ENCODE data around the gene TMEM183A. TPM values are rescaled to one million over a fixed set of nuclear protein-coding genes. Genes with fewer than 3 reads are reported as not detected.
"Not testable (repeated sequence)": the region's sequence is repeated elsewhere in the genome, so short reads cannot be mapped to it uniquely, and the experiment has no call there.

Gene TMEM183A
- total RNA-seq, 8 experiments from 2014 or later: 33.6 to 124 (median 62.1) TPM

DNA sequence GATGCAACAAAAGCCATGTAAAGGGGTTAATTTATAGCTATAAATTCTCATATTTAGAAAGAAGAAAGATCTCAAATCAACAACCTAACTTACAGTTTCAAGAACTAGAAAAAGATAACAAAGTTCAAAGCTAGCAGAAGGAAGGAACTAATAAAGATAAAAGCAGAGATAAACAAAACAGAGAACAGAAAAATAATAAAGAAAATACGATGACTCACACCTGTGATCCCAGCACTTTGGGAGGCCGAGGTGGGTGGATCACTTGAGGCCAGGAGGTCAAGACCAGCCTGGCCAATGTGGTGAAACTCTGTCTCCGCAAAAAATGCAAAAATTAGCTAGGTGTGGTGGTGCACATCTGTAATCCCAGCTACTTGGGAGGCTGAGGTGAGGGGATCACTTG is 12.4 kb upstream of the TMEM183A start:
- 40 to 81% (median 64%) methylated on average over 2 to 3 of the region's 3 CpGs for WGBS, 10 experiments
- no peak overlapping the region for H3K4me3 ChIP-seq
- no peaks in the 10 kb centered on the region for H3K4me1 ChIP-seq (replicated peaks in 1 of 2)
- H3K27ac ChIP-seq: no peak overlapping the region
- ATAC-seq (replicated peaks in 6 of 8): no peak
- in situ Hi-C loops (cut with MboI; ENCODE audit: low pct_unique_long_range_greater_than_20kb in 2 of 9, low sequenced_read_pairs in 9 of 9, unreplicated experiment in 9 of 9): loop anchor here in 2 of 9 experiments (25.0 kb wide), 2 partner anchors 232 to 482 kb away; no protein-coding TSS in a partner anchor

- ATAC-seq (replicated peaks in 6 of 8): peak in 3 of 8 experiments; percentile 36 to 66 (median 54)
- Histone ChIP-seq H3K4me3 (no peak overlapping the region), H3K27ac (no peak overlapping the region), H3K4me1 (replicated peaks in 1 of 2) (no peaks in the 10 kb centered on the region)
- WGBS, 10 experiments: 30 to 91% (median 57%) methylated on average over 4 to 14 of the region's 14 CpGs
- in situ Hi-C loops (cut with MboI; ENCODE audit: low pct_unique_long_range_greater_than_20kb in 2 of 9, low sequenced_read_pairs in 9 of 9, unreplicated experiment in 9 of 9): loop anchor here in 2 of 9 experiments (25.0 kb wide), 2 partner anchors 237 to 487 kb away; no protein-coding TSS in a partner anchor
Observed at GRCh38 chr1:202998836-202999750, 8.1 kb upstream of the TMEM183A start.

DNA sequence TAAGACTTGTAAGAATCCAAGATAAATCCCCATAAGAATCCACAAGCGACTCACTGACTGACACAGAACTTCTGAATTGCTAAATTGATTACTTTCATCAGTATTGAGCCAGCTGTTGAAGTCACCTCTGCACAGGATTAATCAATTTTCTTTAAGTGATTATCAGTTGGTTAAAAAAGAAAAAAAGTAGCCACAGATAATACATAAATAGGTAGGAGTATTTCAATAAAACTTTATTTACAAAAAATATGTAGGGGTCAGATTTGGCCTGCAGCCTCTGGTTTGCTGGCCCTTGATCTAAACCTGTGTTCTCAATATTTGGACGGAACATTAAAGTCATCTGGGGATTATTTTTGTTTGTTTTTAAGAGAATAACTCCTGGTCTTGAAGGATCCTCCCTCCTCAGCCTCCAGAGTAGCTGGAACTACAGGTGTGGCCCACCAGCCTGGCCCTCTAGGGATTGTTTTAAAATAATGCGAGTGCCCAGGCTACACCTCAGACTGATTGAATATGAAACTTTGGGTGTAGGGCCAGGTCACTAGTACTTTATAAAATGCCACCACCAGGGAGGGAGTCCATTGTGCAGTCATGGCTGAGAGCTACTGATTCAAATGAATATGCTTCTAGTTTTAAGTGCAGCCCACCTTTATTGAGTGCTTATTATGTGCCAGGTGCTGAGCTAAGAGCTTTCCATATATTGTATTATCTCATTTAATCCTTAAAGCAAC is 6.8 kb upstream of the TMEM183A start:
- H3K4me3 ChIP-seq: no peak overlapping the region
- ATAC-seq (replicated peaks in 6 of 8): no peak
- H3K27ac ChIP-seq: no peak overlapping the region
- in situ Hi-C loops (cut with MboI; ENCODE audit: low pct_unique_long_range_greater_than_20kb in 2 of 9, low sequenced_read_pairs in 9 of 9, unreplicated experiment in 9 of 9): no loop called here
- 39 to 100% (median 77%) methylated on average over 1 to 3 of the region's 3 CpGs; no CpG with 5 or more reads in 2 of the 10 experiments for whole genome bisulfite sequencing, 10 experiments
- H3K4me1 ChIP-seq (replicated peaks in 1 of 2): no peaks in the 10 kb centered on the region

- no peak for ATAC-seq (replicated peaks in 6 of 8)
- 51 to 93% (median 84%) methylated on average over 3 to 9 of the region's 9 CpGs; no CpG with 5 or more reads in 1 of the 10 experiments for WGBS, 10 experiments
- Histone ChIP-seq H3K27ac (no peak overlapping the region), H3K4me1 (replicated peaks in 1 of 2) (peaks cover 0 to 3% of the 10 kb centered on the region in 2 donors), H3K4me3 (no peak overlapping the region)
- in situ Hi-C loops (cut with MboI; ENCODE audit: low pct_unique_long_range_greater_than_20kb in 2 of 9, low sequenced_read_pairs in 9 of 9, unreplicated experiment in 9 of 9): no loop called here
Observed at GRCh38 chr1:203001986-203002385, 5.2 kb upstream of the TMEM183A start.

GRCh38 chr1:203002951-203003350 is 4.2 kb upstream of the TMEM183A start:
- no peak overlapping the region for H3K27ac ChIP-seq
- H3K4me1 ChIP-seq (replicated peaks in 1 of 2): peaks cover 0 to 3% of the 10 kb centered on the region in 2 donors
- H3K4me3 ChIP-seq: no peak overlapping the region
- in situ Hi-C loops (cut with MboI; ENCODE audit: low pct_unique_long_range_greater_than_20kb in 2 of 9, low sequenced_read_pairs in 9 of 9, unreplicated experiment in 9 of 9): no loop called here
- 46 to 89% (median 76%) methylated on average over 1 of the region's 1 CpG for WGBS, 10 experiments
- ATAC-seq (replicated peaks in 6 of 8): no peak

- WGBS, 10 experiments: 66 to 95% (median 87%) methylated on average over 2 to 17 of the region's 17 CpGs
- peaks cover 5 to 13% of the 10 kb centered on the region in 2 donors for H3K4me1 ChIP-seq (replicated peaks in 1 of 2)
- H3K27ac ChIP-seq; ATAC-seq (replicated peaks in 6 of 8); in situ Hi-C loops (cut with MboI; ENCODE audit: low pct_unique_long_range_greater_than_20kb in 2 of 9, low sequenced_read_pairs in 9 of 9, unreplicated experiment in 9 of 9); H3K4me3 ChIP-seq: not testable (repeated sequence)
Observed at GRCh38 chr1:203005395-203006142, 1.6 kb upstream of the TMEM183A start.

DNA sequence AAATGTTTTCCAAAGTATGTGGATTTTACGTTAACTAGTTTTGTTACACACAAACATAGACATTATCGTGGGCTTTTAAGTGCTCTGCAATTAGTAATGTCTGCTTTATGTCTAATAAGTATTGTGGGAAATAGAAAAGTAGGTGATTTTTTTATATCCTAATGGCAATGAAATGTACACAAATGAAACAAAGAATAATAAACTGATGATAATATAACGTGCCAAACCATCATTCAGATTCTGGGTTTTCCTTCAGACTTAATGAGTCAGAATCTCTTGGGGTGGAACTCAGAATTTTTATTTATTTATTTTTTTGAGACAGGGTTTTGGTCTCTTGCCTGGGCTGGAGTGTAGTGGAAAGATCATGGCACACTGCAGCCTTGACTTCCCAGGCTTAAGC is 2.0 kb downstream of the TMEM183A start:
- 75 to 100% (median 98%) methylated on average over 2 to 3 of the region's 3 CpGs for WGBS, 10 experiments
- Histone ChIP-seq H3K27ac (no peak overlapping the region), H3K4me3 (no peak overlapping the region), H3K4me1 (replicated peaks in 1 of 2) (peaks cover 5 to 13% of the 10 kb centered on the region in 2 donors)
- in situ Hi-C loops (cut with MboI; ENCODE audit: low pct_unique_long_range_greater_than_20kb in 2 of 9, low sequenced_read_pairs in 9 of 9, unreplicated experiment in 9 of 9): no loop called here
- ATAC-seq (replicated peaks in 6 of 8): no peak

- Histone ChIP-seq H3K4me3 (no peak overlapping the region), H3K4me1 (replicated peaks in 1 of 2) (peaks cover 5 to 10% of the 10 kb centered on the region in 2 donors), H3K27ac (no peak overlapping the region)
- 91 to 100% (median 100%) methylated on average over 3 to 5 of the region's 5 CpGs for WGBS, 10 experiments
- ATAC-seq (replicated peaks in 6 of 8): no peak
- in situ Hi-C loops (cut with MboI; ENCODE audit: low pct_unique_long_range_greater_than_20kb in 2 of 9, low sequenced_read_pairs in 9 of 9, unreplicated experiment in 9 of 9): no loop called here
Observed at GRCh38 chr1:203011582-203011981, 4.4 kb downstream of the TMEM183A start.

- Histone ChIP-seq H3K27ac (no peak overlapping the region), H3K4me3 (no peak overlapping the region), H3K4me1 (replicated peaks in 1 of 2) (no peaks in the 10 kb centered on the region)
- no peak for ATAC-seq (replicated peaks in 6 of 8)
- in situ Hi-C loops (cut with MboI; ENCODE audit: low pct_unique_long_range_greater_than_20kb in 2 of 9, low sequenced_read_pairs in 9 of 9, unreplicated experiment in 9 of 9): no loop called here
- 90 to 100% (median 100%) methylated on average over 2 to 4 of the region's 4 CpGs; no CpG with 5 or more reads in 3 of the 10 experiments for WGBS, 10 experiments
Observed at GRCh38 chr1:203017061-203017460, 9.9 kb downstream of the TMEM183A start.

DNA sequence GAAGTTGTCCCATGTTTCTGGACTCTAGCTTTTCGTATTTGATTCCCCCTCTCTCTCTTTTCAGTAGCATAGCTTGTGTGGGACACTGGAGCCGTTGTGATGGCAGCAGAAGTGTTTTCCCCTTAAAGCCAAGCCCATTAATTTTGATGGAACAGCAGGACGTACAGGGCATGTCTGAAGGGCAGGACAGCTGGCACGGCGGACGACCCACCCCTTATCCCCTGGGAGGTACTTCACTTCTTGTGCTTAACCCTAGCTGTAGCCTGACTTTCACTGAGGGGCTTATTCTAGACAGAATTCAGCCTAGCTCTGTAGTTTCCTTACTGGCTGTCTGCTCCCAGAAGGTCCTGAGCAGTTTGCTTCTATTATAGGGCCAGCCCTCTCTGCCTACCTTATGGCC is 10.5 kb downstream of the TMEM183A start:
- no peak overlapping the region for H3K27ac ChIP-seq
- H3K4me1 ChIP-seq (replicated peaks in 1 of 2): no peaks in the 10 kb centered on the region
- no peak for ATAC-seq (replicated peaks in 6 of 8)
- 35 to 100% (median 81%) methylated on average over 1 to 6 of the region's 6 CpGs; no CpG with 5 or more reads in 2 of the 10 experiments for WGBS, 10 experiments
- no peak overlapping the region for H3K4me3 ChIP-seq
- in situ Hi-C loops (cut with MboI; ENCODE audit: low pct_unique_long_range_greater_than_20kb in 2 of 9, low sequenced_read_pairs in 9 of 9, unreplicated experiment in 9 of 9): no loop called here

- ATAC-seq (replicated peaks in 6 of 8): peak in 3 of 8 experiments; percentile 11 to 52 (median 35)
- H3K27ac ChIP-seq; in situ Hi-C loops (cut with MboI; ENCODE audit: low pct_unique_long_range_greater_than_20kb in 2 of 9, low sequenced_read_pairs in 9 of 9, unreplicated experiment in 9 of 9); H3K4me3 ChIP-seq: not testable (repeated sequence)
- H3K4me1 ChIP-seq (replicated peaks in 1 of 2): peaks cover 5 to 10% of the 10 kb centered on the region in 2 donors
- WGBS, 10 experiments: 67% methylated on average over 1 of the region's 10 CpGs; no CpG with 5 or more reads in 9 of the 10 experiments
Observed at GRCh38 chr1:203022855-203023254, 15.7 kb downstream of the TMEM183A start.

DNA sequence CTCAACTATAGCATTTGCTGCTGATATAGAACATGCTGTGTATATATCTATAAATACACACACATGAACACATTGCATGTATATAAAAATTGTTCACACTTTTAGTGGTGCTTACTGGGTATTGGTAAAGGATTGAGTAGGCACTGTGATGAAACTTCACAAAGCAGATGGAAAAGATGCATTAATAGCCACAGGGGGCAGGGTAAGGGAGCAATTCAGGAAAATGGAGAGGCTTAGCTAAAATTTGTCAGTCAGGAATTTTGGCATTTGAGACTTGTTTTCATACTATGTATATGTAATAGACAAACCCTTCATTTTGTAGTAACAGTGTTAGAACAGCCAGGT is 18.5 kb downstream of the TMEM183A start:
- no peak for ATAC-seq (replicated peaks in 6 of 8)
- in situ Hi-C loops (cut with MboI; ENCODE audit: low pct_unique_long_range_greater_than_20kb in 2 of 9, low sequenced_read_pairs in 9 of 9, unreplicated experiment in 9 of 9): loop anchor here in 4 of 9 experiments (25.0 kb wide), 1 partner anchor 187 kb away; no protein-coding TSS in a partner anchor
- H3K4me3 ChIP-seq: no peak overlapping the region
- peaks cover 25 to 27% of the 10 kb centered on the region in 2 donors for H3K4me1 ChIP-seq (replicated peaks in 1 of 2)
- no peak overlapping the region for H3K27ac ChIP-seq

Measured in motor neuron (in vitro differentiated cells).